Measurements from ENCODE around the gene LRP11. TPM values are rescaled to one million over a fixed set of nuclear protein-coding genes. Genes with fewer than 3 reads are reported as not detected.
A peak's percentile ranks its signal among the peaks of the same experiment; 100 is the strongest.

Gene LRP11
- total and polyA plus RNA-seq, 2 experiments from 2014 or later = 33.6 to 35.4 TPM

DNA sequence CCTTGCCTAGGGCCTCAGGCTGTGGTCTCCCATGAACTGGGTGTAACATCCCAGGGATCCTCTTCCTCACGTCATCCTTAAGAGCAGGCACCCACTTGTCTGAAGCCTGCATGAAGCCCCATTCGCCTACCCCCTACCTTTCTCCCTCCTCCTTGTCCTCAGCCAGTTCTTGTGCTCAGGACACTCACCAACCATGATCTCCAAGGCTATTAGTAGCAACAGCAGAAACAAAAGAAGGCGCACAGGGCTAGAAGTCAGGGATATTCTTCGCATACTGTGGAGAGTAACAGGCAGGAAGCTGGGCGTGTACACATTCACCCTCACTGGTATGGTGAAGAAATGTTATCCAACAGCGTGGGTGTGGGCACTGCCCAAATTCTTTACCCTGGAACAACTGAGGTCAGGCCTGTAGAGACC is 26.5 kb upstream of the LRP11 start:
- H3K27ac ChIP-seq = no peak overlapping the region
- H3K36me3 ChIP-seq (replicated peaks; ENCODE audit: insufficient read depth, low read depth) = no peaks in the 10 kb centered on the region
- TF ChIP-seq, protein P1, sequence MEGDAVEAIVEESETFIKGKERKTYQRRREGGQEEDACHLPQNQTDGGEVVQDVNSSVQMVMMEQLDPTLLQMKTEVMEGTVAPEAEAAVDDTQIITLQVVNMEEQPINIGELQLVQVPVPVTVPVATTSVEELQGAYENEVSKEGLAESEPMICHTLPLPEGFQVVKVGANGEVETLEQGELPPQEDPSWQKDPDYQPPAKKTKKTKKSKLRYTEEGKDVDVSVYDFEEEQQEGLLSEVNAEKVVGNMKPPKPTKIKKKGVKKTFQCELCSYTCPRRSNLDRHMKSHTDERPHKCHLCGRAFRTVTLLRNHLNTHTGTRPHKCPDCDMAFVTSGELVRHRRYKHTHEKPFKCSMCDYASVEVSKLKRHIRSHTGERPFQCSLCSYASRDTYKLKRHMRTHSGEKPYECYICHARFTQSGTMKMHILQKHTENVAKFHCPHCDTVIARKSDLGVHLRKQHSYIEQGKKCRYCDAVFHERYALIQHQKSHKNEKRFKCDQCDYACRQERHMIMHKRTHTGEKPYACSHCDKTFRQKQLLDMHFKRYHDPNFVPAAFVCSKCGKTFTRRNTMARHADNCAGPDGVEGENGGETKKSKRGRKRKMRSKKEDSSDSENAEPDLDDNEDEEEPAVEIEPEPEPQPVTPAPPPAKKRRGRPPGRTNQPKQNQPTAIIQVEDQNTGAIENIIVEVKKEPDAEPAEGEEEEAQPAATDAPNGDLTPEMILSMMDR (IDR thresholded peaks at IDR 0.05; ENCODE audit: poor library complexity) = no peak
- TF ChIP-seq EZH2 (IDR thresholded peaks at IDR 0.05; ENCODE audit: borderline replicate concordance) = no peak
- no peak for TF ChIP-seq EZH2phosphoT487 (IDR thresholded peaks at IDR 0.05; ENCODE audit: low read depth, severe bottlenecking, unreplicated experiment)
- H3K27me3 ChIP-seq = no peaks in the 10 kb centered on the region
- peaks cover 3% of the 10 kb centered on the region for H3K4me1 ChIP-seq (ENCODE audit: insufficient read depth)
- no peak overlapping the region for H3K4me2 ChIP-seq
- no peaks in the 10 kb centered on the region for H4K20me1 ChIP-seq (ENCODE audit: insufficient read depth, poor library complexity, severe bottlenecking)
- 90% methylated on average over 6 of the region's 6 CpGs for WGBS (ENCODE audit: low lambda C conversion rate, missing lambda C conversion rate)
- no peaks in the 10 kb centered on the region for H3K79me2 ChIP-seq
- H2AFZ ChIP-seq = no peak overlapping the region
- H3K4me3 ChIP-seq = no peak overlapping the region
- H3K9me3 ChIP-seq (ENCODE audit: low read depth) = no peaks in the 10 kb centered on the region
- DNase-seq (ENCODE audit: low spot score) = no peak
- no peaks in the 10 kb centered on the region for H3K9me2 ChIP-seq (replicated peaks; ENCODE audit: insufficient read depth)

DNA sequence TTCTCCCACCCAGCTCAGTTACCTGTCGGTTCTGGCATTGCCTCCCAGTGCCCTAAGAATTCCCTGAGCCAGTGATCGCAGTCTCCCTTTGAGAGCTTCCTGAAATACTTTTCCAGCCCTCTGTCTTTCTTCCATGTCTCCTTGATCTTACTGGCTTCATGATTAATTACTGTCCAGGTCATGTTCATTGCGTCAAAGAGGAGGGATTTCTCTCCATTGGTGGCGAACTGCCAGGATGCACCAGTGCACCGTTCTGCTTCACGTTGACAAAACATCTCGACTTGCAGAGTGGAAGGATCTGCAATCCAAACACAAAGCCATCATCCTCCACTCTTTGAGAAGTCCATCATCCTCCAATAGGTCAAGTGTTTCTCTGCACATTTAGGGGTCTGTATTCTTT is 25.2 kb upstream of the LRP11 start:
- no peak overlapping the region for H2AFZ ChIP-seq
- no peak overlapping the region for H3K4me3 ChIP-seq
- H4K20me1 ChIP-seq (ENCODE audit: insufficient read depth, poor library complexity, severe bottlenecking) = no peaks in the 10 kb centered on the region
- no peak overlapping the region for H3K4me2 ChIP-seq
- no peaks in the 10 kb centered on the region for H3K27me3 ChIP-seq
- no peaks in the 10 kb centered on the region for H3K9me2 ChIP-seq (replicated peaks; ENCODE audit: insufficient read depth)
- no peak for DNase-seq (ENCODE audit: low spot score)
- 79% methylated on average over 7 of the region's 7 CpGs for WGBS (ENCODE audit: low lambda C conversion rate, missing lambda C conversion rate)
- H3K27ac ChIP-seq = no peak overlapping the region
- no peaks in the 10 kb centered on the region for H3K4me1 ChIP-seq (ENCODE audit: insufficient read depth)
- no peaks in the 10 kb centered on the region for H3K36me3 ChIP-seq (replicated peaks; ENCODE audit: insufficient read depth, low read depth)
- H3K9me3 ChIP-seq (ENCODE audit: low read depth) = no peaks in the 10 kb centered on the region
- TF ChIP-seq, protein P1 (IDR thresholded peaks at IDR 0.05; ENCODE audit: poor library complexity) = no peak
- no peak for TF ChIP-seq EZH2 (IDR thresholded peaks at IDR 0.05; ENCODE audit: borderline replicate concordance)
- no peaks in the 10 kb centered on the region for H3K79me2 ChIP-seq

DNA sequence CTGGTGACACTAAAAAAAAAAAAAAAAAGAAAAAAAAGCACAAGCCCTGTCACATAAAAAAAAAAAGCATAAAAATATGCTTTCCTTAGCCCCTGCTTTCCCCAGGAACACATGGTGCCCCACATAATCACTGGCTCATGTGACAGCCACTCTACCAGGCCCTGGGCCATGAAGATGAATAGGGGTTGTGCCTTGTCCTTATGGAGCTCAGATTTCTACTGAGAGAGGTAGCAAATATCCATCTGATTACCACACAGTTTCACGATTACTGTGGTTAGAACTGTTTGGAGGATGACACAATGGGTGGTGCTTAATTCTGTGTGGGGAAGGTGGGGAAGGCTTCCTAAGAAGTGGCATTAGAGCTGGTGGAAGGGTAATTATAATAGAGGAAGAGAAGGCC is 24.5 kb upstream of the LRP11 start:
- no peak overlapping the region for H2AFZ ChIP-seq
- no peaks in the 10 kb centered on the region for H3K36me3 ChIP-seq (replicated peaks; ENCODE audit: insufficient read depth, low read depth)
- no peaks in the 10 kb centered on the region for H3K9me2 ChIP-seq (replicated peaks; ENCODE audit: insufficient read depth)
- H3K27ac ChIP-seq = no peak overlapping the region
- no peak overlapping the region for H3K4me3 ChIP-seq
- H4K20me1 ChIP-seq (ENCODE audit: insufficient read depth, poor library complexity, severe bottlenecking) = no peaks in the 10 kb centered on the region
- no peaks in the 10 kb centered on the region for H3K9me3 ChIP-seq (ENCODE audit: low read depth)
- no peaks in the 10 kb centered on the region for H3K79me2 ChIP-seq
- 70% methylated on average over 1 of the region's 1 CpG for WGBS (ENCODE audit: low lambda C conversion rate, missing lambda C conversion rate)
- H3K4me2 ChIP-seq = no peak overlapping the region
- no peaks in the 10 kb centered on the region for H3K27me3 ChIP-seq
- H3K4me1 ChIP-seq (ENCODE audit: insufficient read depth) = no peaks in the 10 kb centered on the region
- TF ChIP-seq EZH2 (IDR thresholded peaks at IDR 0.05; ENCODE audit: borderline replicate concordance) = no peak
- DNase-seq (ENCODE audit: low spot score) = no peak

DNA sequence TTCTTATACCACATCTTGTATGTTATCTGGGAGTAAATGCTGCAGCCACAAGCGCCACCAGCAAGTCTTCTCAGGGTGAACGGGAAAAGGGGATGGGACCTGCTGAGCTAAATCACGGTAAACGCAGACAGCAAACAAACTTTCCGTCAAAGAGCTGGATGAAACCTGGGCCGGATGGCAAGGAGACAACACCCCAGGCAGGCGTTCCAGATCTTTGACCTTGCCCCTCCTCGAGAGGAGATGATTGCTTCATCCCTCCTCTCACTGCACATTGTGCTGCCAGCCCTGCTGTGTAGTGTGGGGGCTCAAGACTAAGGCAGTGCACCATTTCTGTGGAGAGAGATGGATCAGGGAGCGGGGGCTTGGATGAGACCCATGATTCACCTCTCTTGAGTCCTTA is 23.9 kb upstream of the LRP11 start:
- Histone ChIP-seq H3K9me2 (replicated peaks; ENCODE audit: insufficient read depth) (no peaks in the 10 kb centered on the region), H3K4me2 (no peak overlapping the region), H3K4me3 (no peak overlapping the region), H3K79me2 (no peaks in the 10 kb centered on the region), H2AFZ (no peak overlapping the region), H3K4me1 (ENCODE audit: insufficient read depth) (no peaks in the 10 kb centered on the region), H3K9me3 (ENCODE audit: low read depth) (no peaks in the 10 kb centered on the region), H3K36me3 (replicated peaks; ENCODE audit: insufficient read depth, low read depth) (no peaks in the 10 kb centered on the region), H3K27ac (peak overlapping the region; percentile 36), H4K20me1 (ENCODE audit: insufficient read depth, poor library complexity, severe bottlenecking) (no peaks in the 10 kb centered on the region), H3K27me3 (no peaks in the 10 kb centered on the region)
- peak; percentile 36 for DNase-seq (ENCODE audit: low spot score)
- TF ChIP-seq, protein P1 (IDR thresholded peaks at IDR 0.05; ENCODE audit: poor library complexity) = no peak
- TF ChIP-seq EZH2phosphoT487 (IDR thresholded peaks at IDR 0.05; ENCODE audit: low read depth, severe bottlenecking, unreplicated experiment) = no peak
- no peak for TF ChIP-seq EZH2 (IDR thresholded peaks at IDR 0.05; ENCODE audit: borderline replicate concordance)
- 62% methylated on average over 9 of the region's 9 CpGs for WGBS (ENCODE audit: low lambda C conversion rate, missing lambda C conversion rate)

All from hepatocyte (in vitro differentiated cells).